ENCODE results near the gene DIABLO.
"Not testable (repeated sequence)": the region's sequence is repeated elsewhere in the genome, so short reads cannot be mapped to it uniquely, and the experiment has no call there.

Gene DIABLO

DNA sequence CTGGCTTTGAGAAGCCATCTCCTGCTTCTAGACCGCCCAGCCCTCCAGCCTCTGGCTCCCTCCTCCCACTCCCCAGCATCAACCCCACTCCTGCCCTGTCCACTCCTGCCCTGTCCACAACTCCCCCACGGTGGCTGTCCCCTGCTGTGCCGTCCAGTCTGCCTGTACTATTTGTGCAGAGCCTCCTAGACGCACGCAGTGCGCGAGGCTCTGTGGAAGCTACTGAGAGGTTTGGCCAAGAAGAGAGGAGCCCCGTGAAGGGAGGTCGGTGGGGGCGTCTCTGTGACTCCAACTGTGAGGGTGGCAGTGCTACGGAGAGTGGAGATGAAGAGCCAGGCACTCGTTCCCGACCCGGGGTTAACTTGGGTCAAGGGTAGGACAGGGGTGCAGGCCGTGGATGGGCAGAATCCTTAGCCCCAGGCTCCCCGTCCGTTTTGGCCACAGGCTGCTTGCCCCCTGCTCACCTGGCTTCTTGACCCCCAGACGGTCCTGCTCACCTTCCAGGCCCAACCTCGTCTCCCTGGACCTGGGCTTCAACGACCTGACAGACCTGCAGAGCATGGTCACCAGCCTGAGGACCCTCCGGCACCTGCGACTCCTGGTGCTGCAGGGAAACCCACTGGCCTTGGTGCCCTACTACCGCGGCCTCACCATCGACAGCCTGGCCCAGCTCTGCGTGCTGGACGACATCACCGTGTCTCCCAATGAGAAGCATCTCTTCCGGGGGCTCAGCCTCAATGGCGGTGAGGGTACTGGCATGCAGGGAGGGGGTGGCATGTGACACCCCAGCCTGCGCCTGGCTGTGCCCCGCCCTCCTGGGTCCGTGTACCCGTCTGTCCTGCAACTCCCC lies 36.0 kb downstream of the DIABLO start:
- no peak for DNase-seq (ENCODE audit: low read depth in 2 of 2)

DNA sequence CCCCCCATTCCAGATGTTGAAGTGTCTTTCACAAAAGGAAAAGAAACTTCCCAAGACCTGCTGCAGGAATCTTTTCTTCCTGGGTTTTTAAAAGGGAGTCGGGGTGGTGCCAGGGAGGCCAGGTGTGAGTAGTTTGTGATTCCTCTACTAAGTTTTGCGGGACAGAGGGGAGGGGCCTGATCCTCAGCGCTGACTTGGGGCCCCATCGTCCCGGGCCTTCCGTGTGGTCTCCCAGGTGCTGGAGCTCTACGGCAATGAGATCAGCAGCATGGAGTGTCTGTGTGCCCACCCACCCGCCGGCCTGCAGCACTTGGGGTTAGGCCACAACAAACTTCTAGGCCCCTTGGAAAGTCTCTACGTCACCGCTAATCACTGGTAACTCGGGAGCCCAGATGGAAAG lies 38.4 kb downstream of the DIABLO start:
- no peak for DNase-seq (ENCODE audit: low read depth in 2 of 2)

DNA sequence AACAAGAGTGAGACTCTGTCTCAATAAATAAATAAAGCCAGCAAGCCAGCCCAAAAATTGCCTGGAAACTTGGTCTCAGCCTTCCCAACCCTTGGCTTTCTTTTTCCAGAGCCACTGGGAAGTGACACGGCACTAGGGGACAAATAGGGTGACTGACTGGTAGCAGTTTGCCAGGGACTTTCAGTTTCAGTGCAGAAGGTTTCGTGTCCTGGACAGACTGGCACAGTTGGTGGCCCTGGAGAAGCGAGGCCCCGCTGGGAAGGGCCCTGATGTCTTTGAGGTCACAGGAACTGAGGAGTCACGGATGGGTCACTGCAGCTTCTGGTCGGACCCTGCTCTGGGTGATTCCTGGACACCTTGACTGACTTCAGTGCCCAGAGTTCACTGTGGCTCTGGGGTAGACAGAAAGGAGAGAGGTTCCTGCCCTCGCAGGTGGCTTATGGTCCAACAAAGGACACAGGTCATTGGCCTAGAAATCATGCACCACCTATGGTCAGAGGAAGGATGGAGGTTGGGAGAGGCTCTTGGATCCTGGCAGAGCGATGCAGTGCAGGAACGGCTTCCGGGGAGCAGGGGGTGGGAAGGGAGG lies 40.3 kb downstream of the DIABLO start:
- no peak for DNase-seq (ENCODE audit: low read depth in 2 of 2)

DNA sequence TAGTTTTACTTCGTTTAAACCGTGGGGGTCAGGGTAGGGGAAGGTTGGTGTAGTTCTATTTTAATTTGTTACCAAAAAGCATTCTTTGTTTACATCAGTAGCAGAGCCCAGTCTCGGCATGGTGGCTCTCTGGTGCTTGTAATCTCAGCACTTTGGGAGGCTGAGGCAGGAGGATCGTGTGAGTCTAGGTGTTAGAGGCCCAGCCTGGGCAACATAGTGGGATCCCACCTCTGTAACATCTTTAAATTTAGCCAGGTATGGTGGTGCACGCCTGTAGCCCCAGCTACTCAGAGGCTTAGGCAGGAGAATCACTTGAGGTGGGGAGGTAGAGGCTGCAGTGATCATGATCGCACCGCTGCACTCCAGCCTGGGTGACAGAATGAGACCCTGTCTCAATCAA lies 40.8 kb downstream of the DIABLO start:
- no peak for DNase-seq (ENCODE audit: low read depth in 2 of 2)

- DNase-seq (ENCODE audit: low read depth in 2 of 2), result no peak
These were observed 41.3 kb downstream of the DIABLO start for GRCh38 chr12:122184517-122184916.

- no peak for DNase-seq (ENCODE audit: low read depth in 2 of 2)
These were observed 42.3 kb downstream of the DIABLO start for GRCh38 chr12:122183588-122183940.

- DNase-seq (ENCODE audit: low read depth in 2 of 2), result no peak
These were observed 42.8 kb downstream of the DIABLO start, which contains the start of gene LRRC43 for GRCh38 chr12:122182887-122183587. TSS of gene LRRC43 (plus strand) at chr12:122183123. CDS start at chr12:122183145, 22 bp downstream.

DNA sequence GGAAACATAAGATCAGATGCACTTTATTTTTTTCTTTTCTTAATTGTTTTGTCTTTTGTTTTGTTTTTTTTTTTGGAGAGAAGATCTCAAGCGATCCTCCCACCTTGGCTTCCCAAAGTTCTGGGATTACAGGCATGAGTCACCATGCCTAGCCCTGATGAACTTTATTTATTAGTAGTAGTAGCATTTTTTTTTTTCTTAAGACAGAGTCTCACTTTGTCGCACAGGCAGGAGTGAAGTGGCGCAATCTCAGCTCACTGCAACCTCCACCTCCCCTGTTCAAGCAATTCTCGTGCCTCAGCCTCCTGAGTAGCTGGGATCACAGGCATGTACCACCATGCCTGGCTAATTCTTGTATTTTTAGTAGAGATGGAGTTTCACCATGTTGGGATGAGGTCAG lies 49.4 kb downstream of the DIABLO start:
- not testable (repeated sequence) for DNase-seq (ENCODE audit: low read depth in 2 of 2)

- no peak for DNase-seq (ENCODE audit: low read depth in 2 of 2)
These were observed 51.6 kb downstream of the DIABLO start, which contains the start of gene IL31 for GRCh38 chr12:122174155-122174845. TSS of gene IL31 (minus strand) at chr12:122174221. CDS start at chr12:122174172, 49 bp downstream.

- DNase-seq (ENCODE audit: low read depth in 2 of 2), result no peak
These were observed 53.5 kb downstream of the DIABLO start for GRCh38 chr12:122172262-122172939.

- DNase-seq (ENCODE audit: low read depth in 2 of 2), result no peak
These were observed 54.5 kb downstream of the DIABLO start for GRCh38 chr12:122171399-122171798.

DNA sequence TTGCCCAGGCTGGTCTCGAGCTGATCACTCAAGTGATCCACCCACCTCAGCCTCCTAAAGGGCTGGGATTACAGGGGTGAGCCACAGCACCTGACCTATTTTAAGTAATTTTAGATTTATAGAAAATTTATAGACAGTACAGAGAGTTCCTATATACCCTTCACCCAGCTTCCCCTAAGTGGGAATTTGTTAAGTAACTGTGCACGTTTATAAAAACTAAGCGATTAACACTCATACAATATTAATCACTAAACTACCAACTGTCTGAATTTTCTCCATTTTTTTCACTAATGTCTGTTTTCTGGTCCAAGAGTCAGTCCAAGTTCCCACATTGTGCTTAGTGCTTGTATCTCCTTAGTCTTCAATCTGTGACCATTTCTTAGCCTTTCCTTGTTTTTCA lies 57.4 kb downstream of the DIABLO start:
- DNase-seq (ENCODE audit: low read depth in 2 of 2), result no peak

GRCh38 chr12:122167356-122167925 lies 58.4 kb downstream of the DIABLO start:
- no peak for DNase-seq (ENCODE audit: low read depth in 2 of 2)

DNA sequence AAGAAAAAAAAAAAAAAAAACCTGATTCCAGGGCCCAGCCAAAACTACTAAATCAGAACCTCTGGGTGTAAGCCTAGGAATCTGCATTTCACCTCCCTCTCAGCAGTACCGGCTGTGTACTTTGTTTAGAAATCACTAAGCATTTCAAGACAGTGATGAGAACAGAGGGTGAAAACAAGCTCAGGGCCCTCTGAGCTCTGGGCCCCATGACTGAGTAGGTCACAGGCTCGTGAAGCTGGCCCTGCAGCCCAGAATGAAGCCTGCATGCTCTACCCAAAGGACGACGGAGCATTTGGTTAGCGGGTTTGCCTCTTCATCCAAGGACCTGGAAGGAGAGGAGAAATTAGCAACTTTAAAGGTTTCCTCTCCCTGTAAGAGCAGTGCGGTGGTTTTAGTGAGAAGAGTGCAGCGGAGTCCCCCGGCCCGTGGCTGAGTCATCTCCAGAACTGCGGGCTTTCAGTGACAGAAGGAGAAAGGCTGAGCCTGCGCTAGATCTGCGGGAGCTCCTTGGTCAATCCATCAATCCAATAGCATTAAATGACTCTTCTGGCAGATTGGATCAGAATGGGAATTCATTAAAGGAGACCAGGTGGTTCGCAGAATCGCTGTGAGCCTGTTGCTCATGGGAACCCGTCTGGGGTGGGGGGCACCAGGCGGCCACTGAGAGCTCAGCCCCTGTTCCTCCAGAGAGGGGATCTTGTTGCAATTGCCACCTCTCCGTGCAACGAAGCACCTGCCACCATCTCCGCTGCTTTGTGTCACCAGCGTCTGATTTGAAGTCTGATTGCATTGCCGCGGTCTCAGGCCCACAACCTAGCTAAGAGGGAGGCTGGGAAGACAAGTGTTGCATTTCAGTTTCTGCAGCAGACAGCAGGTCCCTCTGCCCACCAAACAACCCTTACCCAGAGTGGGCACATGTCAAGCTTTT lies 59.2 kb downstream of the DIABLO start:
- peak in 1 of 2 experiments; percentile 28 for DNase-seq (ENCODE audit: low read depth in 2 of 2)

DNA sequence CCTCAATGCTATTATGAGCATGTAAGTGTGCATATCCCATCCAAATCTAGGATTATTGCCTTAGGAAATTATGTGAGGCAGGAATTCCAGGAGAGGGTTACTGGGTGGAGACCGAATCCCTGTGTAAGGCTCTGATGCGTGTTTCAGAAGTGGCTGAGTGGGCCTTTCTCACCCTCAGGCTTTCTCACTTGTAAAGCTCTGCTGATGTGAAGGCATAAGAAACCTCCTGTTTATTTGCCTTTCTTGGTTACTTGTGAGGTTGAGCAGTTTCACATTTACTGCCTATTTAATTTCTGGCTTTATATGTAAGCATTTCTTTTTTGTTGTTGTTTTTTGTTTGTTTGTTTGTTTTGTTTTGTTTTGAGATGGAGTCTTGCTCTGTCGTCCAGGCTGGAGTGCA lies 62.9 kb downstream of the DIABLO start:
- no peak for DNase-seq (ENCODE audit: low read depth in 2 of 2)

- no peak for DNase-seq (ENCODE audit: low read depth in 2 of 2)
These were observed 64.2 kb downstream of the DIABLO start for GRCh38 chr12:122161682-122162081.

DNA sequence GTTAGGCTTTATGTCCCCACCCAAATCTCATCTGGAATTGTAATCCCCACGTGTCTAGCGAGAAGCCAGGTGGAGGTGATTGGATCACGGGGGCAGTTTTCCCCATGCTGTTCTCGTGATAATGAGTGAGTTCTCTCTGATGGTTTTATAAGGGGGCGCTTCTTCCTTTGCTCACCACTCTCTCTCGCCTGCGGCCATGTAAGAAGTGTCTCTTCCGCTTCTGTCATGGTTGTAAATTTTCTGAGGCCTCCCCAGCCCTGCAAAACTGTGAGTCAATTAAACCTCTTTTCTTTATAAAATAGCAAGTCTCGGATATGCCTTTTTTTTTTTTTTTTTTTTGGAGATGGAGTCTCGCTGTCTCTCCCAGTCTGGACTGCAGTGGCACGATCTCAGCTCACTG lies 65.1 kb downstream of the DIABLO start:
- no peak for DNase-seq (ENCODE audit: low read depth in 2 of 2)

- DNase-seq (ENCODE audit: low read depth in 2 of 2), result no peak
These were observed 66.0 kb downstream of the DIABLO start for GRCh38 chr12:122159882-122160281.

GRCh38 chr12:122158700-122159285 lies 67.1 kb downstream of the DIABLO start:
- DNase-seq (ENCODE audit: low read depth in 2 of 2), result no peak

Data from stimulated activated CD4-positive, alpha-beta T cell treated with anti-CD3 and anti-CD28 coated beads, Interleukin-12 subunit alpha, Interleukin-12 subunit beta, amount 100 ng/mL, for 24 hours (primary cell).